ENCODE measurements around the gene FYTTD1.
"Not testable (repeated sequence)": the region's sequence is repeated elsewhere in the genome, so short reads cannot be mapped to it uniquely, and the experiment has no call there.

FYTTD1 gene

DNA sequence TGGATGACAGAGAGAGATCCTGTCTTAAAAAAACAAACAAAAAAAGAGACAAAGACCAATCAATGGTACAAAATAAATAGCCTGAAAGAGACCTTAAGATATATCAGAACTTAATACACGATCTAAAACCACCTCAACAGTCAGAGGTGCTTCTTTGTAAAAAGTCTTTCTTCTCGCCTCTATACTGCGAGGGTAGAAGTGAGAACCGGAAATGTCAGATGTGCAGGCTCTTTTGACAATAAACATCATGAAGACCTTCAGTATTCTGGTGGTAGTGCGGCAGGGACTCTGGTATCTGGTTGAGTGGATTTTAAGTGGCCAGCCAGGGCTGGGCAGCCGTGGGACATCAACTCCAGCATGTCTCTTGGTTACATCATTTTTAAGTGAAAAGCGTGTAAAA lies 43.0 kb upstream of the FYTTD1 start:
- Histone ChIP-seq H3K27ac (ENCODE audit: low read depth, low read length) (no peak overlapping the region), H4K20me1 (ENCODE audit: control insufficient read depth, insufficient read depth, low read depth, low read length) (no peaks in the 10 kb centered on the region), H3K4me3 (ENCODE audit: low read length) (no peak overlapping the region), H3K4me1 (ENCODE audit: control insufficient read depth, low read length) (peaks cover 18% of the 10 kb centered on the region), H3K9me3 (ENCODE audit: control insufficient read depth, insufficient read depth, low read length) (no peaks in the 10 kb centered on the region), H3K27me3 (ENCODE audit: control insufficient read depth, low read length) (no peaks in the 10 kb centered on the region), H3K9me2 (replicated peaks; ENCODE audit: control insufficient read depth, low read length) (no peaks in the 10 kb centered on the region), H3K36me3 (ENCODE audit: control insufficient read depth, low read length) (peaks cover 42% of the 10 kb centered on the region), H3K79me2 (ENCODE audit: control insufficient read depth, low read length) (peaks cover 44% of the 10 kb centered on the region), H3F3A (ENCODE audit: control insufficient read depth, insufficient read depth) (peaks cover 2% of the 10 kb centered on the region; the same call in 1 of the 2 replicates), H3K4me2 (ENCODE audit: low read length) (no peak overlapping the region)
- no peak for TF ChIP-seq EZH2phosphoT487 (IDR thresholded peaks at IDR 0.05; ENCODE audit: borderline replicate concordance, low read length)
- TF ChIP-seq, protein P1, sequence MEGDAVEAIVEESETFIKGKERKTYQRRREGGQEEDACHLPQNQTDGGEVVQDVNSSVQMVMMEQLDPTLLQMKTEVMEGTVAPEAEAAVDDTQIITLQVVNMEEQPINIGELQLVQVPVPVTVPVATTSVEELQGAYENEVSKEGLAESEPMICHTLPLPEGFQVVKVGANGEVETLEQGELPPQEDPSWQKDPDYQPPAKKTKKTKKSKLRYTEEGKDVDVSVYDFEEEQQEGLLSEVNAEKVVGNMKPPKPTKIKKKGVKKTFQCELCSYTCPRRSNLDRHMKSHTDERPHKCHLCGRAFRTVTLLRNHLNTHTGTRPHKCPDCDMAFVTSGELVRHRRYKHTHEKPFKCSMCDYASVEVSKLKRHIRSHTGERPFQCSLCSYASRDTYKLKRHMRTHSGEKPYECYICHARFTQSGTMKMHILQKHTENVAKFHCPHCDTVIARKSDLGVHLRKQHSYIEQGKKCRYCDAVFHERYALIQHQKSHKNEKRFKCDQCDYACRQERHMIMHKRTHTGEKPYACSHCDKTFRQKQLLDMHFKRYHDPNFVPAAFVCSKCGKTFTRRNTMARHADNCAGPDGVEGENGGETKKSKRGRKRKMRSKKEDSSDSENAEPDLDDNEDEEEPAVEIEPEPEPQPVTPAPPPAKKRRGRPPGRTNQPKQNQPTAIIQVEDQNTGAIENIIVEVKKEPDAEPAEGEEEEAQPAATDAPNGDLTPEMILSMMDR (IDR thresholded peaks at IDR 0.05; ENCODE audit: low read depth, low read length, poor library complexity, severe bottlenecking): no peak

DNA sequence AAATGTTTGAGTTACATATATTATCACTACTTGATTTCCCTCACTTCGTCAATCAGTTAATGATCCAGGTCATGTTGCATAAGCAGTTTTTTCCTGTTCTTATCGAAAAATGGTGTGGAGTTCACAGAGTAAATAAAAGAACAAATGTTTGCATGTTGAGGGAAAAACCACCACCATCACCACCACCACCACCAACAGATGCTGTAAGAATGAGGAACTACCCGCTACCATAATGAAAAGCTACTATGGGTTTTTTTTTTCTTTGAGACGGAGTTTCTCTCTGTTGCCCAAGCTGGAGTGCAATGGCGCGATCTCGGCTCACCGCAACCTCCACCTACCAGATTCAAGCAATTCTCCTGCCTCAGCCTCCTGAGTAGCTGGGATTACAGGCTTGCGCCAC lies 40.5 kb upstream of the FYTTD1 start:
- Histone ChIP-seq H3K79me2 (ENCODE audit: control insufficient read depth, low read length) (peaks cover 60% of the 10 kb centered on the region), H3K4me2 (ENCODE audit: low read length) (no peak overlapping the region)

DNA sequence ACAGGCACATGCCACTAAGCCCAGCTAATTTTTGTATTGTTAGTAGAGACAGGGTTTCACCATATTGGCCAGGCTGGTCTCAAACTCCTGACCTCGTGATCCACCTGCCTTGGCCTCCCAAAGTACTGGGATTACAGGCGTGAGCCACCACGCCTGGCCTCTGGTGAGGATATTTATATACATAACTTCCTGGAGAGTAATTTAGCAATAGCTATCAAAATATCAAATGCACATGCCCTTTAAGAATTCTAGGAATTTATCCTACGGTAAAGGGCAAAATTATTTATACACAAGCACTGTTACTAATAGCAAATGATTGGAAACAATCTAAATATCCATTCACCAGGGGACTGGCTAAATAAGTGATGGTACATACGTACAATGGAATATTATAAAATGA lies 38.7 kb upstream of the FYTTD1 start:
- Histone ChIP-seq H3K36me3 (ENCODE audit: control insufficient read depth, low read length) (peaks cover 26% of the 10 kb centered on the region), H3F3A (ENCODE audit: control insufficient read depth, insufficient read depth) (peaks cover 17% of the 10 kb centered on the region), H3K4me1 (ENCODE audit: control insufficient read depth, low read length) (peaks cover 48% of the 10 kb centered on the region), H3K79me2 (ENCODE audit: control insufficient read depth, low read length) (peaks cover 61% of the 10 kb centered on the region)
- H3K9me3 ChIP-seq (ENCODE audit: control insufficient read depth, insufficient read depth, low read length); H3K27me3 ChIP-seq (ENCODE audit: control insufficient read depth, low read length); H4K20me1 ChIP-seq (ENCODE audit: control insufficient read depth, insufficient read depth, low read depth, low read length); H3K4me2 ChIP-seq (ENCODE audit: low read length); H3K27ac ChIP-seq (ENCODE audit: low read depth, low read length); H3K4me3 ChIP-seq (ENCODE audit: low read length); H3K9me2 ChIP-seq (replicated peaks; ENCODE audit: control insufficient read depth, low read length): not testable (repeated sequence)

More for the DNA sequence above, 40.5 kb upstream of the FYTTD1 start:
- no peaks in the 10 kb centered on the region for H3K27me3 ChIP-seq (ENCODE audit: control insufficient read depth, low read length)
- H3F3A ChIP-seq (ENCODE audit: control insufficient read depth, insufficient read depth): peaks cover 13% of the 10 kb centered on the region
- no peaks in the 10 kb centered on the region for H3K9me3 ChIP-seq (ENCODE audit: control insufficient read depth, insufficient read depth, low read length)
- no peak overlapping the region for H3K27ac ChIP-seq (ENCODE audit: low read depth, low read length)
- peaks cover 7% of the 10 kb centered on the region; the same call in 1 of the 2 replicates for H4K20me1 ChIP-seq (ENCODE audit: control insufficient read depth, insufficient read depth, low read depth, low read length)
- no peak for TF ChIP-seq EZH2phosphoT487 (IDR thresholded peaks at IDR 0.05; ENCODE audit: borderline replicate concordance, low read length)
- TF ChIP-seq, protein P1 (IDR thresholded peaks at IDR 0.05; ENCODE audit: low read depth, low read length, poor library complexity, severe bottlenecking): no peak
- no peak overlapping the region for H3K4me3 ChIP-seq (ENCODE audit: low read length)
- peaks cover 43% of the 10 kb centered on the region for H3K4me1 ChIP-seq (ENCODE audit: control insufficient read depth, low read length)
- peaks cover 34% of the 10 kb centered on the region for H3K36me3 ChIP-seq (ENCODE audit: control insufficient read depth, low read length)
- H3K9me2 ChIP-seq (replicated peaks; ENCODE audit: control insufficient read depth, low read length): no peaks in the 10 kb centered on the region

DNA sequence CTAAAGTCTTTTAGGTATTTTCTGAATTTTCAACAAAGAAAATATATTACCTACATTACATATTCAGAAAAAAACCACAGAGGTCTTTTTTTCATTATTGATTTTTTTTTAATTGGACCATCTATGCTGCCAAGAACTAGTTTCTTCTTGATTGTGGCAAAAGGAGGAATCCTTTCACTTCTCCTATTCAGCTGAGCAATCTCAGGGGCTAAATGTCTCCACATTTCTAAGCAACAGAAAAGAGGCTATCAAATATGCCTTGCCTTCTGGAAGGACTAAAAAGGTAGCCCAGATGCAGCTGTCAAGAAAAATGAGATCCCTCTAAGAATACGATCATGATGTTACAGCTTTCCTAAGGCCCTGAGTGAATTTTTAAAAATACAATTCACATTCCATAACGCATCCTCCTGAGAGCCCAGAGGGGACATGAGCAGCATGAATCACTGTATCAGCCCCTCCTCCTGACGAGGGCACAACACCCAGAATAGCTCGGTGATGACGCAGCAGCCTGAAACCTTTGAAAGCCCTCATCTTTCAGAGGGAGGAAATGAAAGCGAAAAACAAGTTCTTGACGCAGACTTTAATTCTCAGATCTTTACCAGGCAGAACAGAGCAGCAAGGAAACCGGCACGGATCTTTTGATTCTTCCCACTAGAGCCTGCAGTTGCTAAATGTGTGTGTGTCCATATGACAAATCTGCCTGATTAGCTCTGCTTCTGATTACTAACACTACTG lies 37.5 kb upstream of the FYTTD1 start:
- no peaks in the 10 kb centered on the region for H3K9me2 ChIP-seq (replicated peaks; ENCODE audit: control insufficient read depth, low read length)
- peak overlapping the region; percentile 55 for H3K4me3 ChIP-seq (ENCODE audit: low read length)
- H3K4me2 ChIP-seq (ENCODE audit: low read length): peak overlapping the region; percentile 68
- peaks cover 17% of the 10 kb centered on the region for H3F3A ChIP-seq (ENCODE audit: control insufficient read depth, insufficient read depth)
- H3K27me3 ChIP-seq (ENCODE audit: control insufficient read depth, low read length): no peaks in the 10 kb centered on the region
- peaks cover 58% of the 10 kb centered on the region for H3K79me2 ChIP-seq (ENCODE audit: control insufficient read depth, low read length)
- H3K4me1 ChIP-seq (ENCODE audit: control insufficient read depth, low read length): peaks cover 51% of the 10 kb centered on the region
- TF ChIP-seq EZH2phosphoT487 (IDR thresholded peaks at IDR 0.05; ENCODE audit: borderline replicate concordance, low read length): no peak
- TF ChIP-seq, protein P1 (IDR thresholded peaks at IDR 0.05; ENCODE audit: low read depth, low read length, poor library complexity, severe bottlenecking): no peak
- H4K20me1 ChIP-seq (ENCODE audit: control insufficient read depth, insufficient read depth, low read depth, low read length): peaks cover 7% of the 10 kb centered on the region; the same call in 1 of the 2 replicates
- no peaks in the 10 kb centered on the region for H3K9me3 ChIP-seq (ENCODE audit: control insufficient read depth, insufficient read depth, low read length)
- H3K27ac ChIP-seq (ENCODE audit: low read depth, low read length): peak overlapping the region; percentile 65
- peaks cover 30% of the 10 kb centered on the region for H3K36me3 ChIP-seq (ENCODE audit: control insufficient read depth, low read length)
